GM19468 (cell line): ENCODE results near the gene MAMDC4.
"Not testable (repeated sequence)": the region's sequence is repeated elsewhere in the genome, so short reads cannot be mapped to it uniquely, and the experiment has no call there.

Experiments used
- ATAC-seq: cut with Tn5 transposase; IDR thresholded peaks from one replicate; pipeline ENCODE4 v1.9.1; 2021; ENCODE audit warnings: mild to moderate bottlenecking, moderate library complexity, moderate number of reproducible peaks; ENCODE audit not compliant: unreplicated experiment; ENCODE audit errors: extremely low read depth

Gene MAMDC4

GRCh38 chr9:136858844-136859757 lies 7.0 kb downstream of the MAMDC4 start:
- ATAC-seq, result no peak

- ATAC-seq, result no peak
Measured at GRCh38 chr9:136860529-136860928, 8.4 kb downstream of the MAMDC4 start.

GRCh38 chr9:136860933-136861873 lies 9.1 kb downstream of the MAMDC4 start:
- ATAC-seq, result no peak

GRCh38 chr9:136861874-136862457 lies 9.8 kb downstream of the MAMDC4 start:
- no peak for ATAC-seq

- ATAC-seq, result no peak
Measured at GRCh38 chr9:136862849-136863622, 10.9 kb downstream of the MAMDC4 start.

- ATAC-seq, result no peak
Measured at GRCh38 chr9:136863623-136864273, 11.6 kb downstream of the MAMDC4 start.

- no peak for ATAC-seq
Measured at GRCh38 chr9:136865041-136865767, 13.1 kb downstream of the MAMDC4 start.

GRCh38 chr9:136865768-136866103 lies 13.6 kb downstream of the MAMDC4 start:
- ATAC-seq, result no peak

- ATAC-seq, result not testable (repeated sequence)
Measured at GRCh38 chr9:136866898-136867421, 14.8 kb downstream of the MAMDC4 start.

- ATAC-seq, result no peak
Measured at GRCh38 chr9:136867480-136867879, 15.3 kb downstream of the MAMDC4 start.

GRCh38 chr9:136867917-136868316 lies 15.8 kb downstream of the MAMDC4 start:
- ATAC-seq, result no peak

- ATAC-seq, result no peak
Measured at GRCh38 chr9:136868644-136869043, 16.5 kb downstream of the MAMDC4 start.

GRCh38 chr9:136869611-136870010 lies 17.5 kb downstream of the MAMDC4 start:
- ATAC-seq, result not testable (repeated sequence)

GRCh38 chr9:136875155-136875554 lies 23.0 kb downstream of the MAMDC4 start:
- ATAC-seq, result no peak

- no peak for ATAC-seq
Measured at GRCh38 chr9:136876476-136876875, 24.3 kb downstream of the MAMDC4 start.

- no peak for ATAC-seq
Measured at GRCh38 chr9:136880651-136881050, 28.5 kb downstream of the MAMDC4 start.

GRCh38 chr9:136881691-136882108 lies 29.6 kb downstream of the MAMDC4 start:
- ATAC-seq, result no peak

- no peak for ATAC-seq
Measured at GRCh38 chr9:136882109-136882946, 30.2 kb downstream of the MAMDC4 start.
